H1 (cell line): ENCODE results near the gene KCNJ2. TPM values are rescaled to one million over a fixed set of nuclear protein-coding genes. Genes with fewer than 3 reads are reported as not detected.

Experiments
- CTCF ChIA-PET: fragments of 300-600 bp; sonication (Branson Sonifier 250); formaldehyde crosslinking; loops from one replicate; lab custom pipeline; 2021; ENCODE audit not compliant: partially characterized antibody; lab: Charles Lee
- POLR2A ChIA-PET: fragments of 300-600 bp; sonication (Branson Sonifier 250); formaldehyde crosslinking; loops from one replicate; lab custom pipeline; 2021; ENCODE audit warnings: inconsistent platforms; ENCODE audit not compliant: partially characterized antibody; lab: Charles Lee
- DNase-seq, 2 experiments: peaks; one replicate each; pipeline versions ENCODE4 v3.0.0 to v3.0.0-alpha.2; 2010 to 2022; ENCODE audit warnings: low spot score in 2 of 2, low read depth in 1 of 2, mixed read lengths in 1 of 2
- FAIRE-seq: peaks from 2 replicates; lab custom pipeline; 2011; peaks lifted over from hg19 to GRCh38; lab: Jason Lieb, UNC
- H2AFZ ChIP-seq: 2 replicates; pipeline ENCODE4 v1.8.1; 2012; ENCODE audit warnings: low read length, inconsistent platforms
- H2AK5ac ChIP-seq: 2 replicates; pipeline ENCODE4 v1.6.1; 2013; ENCODE audit warnings: low read depth, low read length
- H2BK120ac ChIP-seq: replicated peaks from 2 replicates; pipeline ENCODE3; 2013; ENCODE audit warnings: low read depth, low read length, inconsistent platforms
- H2BK12ac ChIP-seq: 2 replicates; pipeline ENCODE4 v1.6.1; 2013; ENCODE audit warnings: low read depth, low read length
- H2BK15ac ChIP-seq: 2 replicates; pipeline ENCODE4 v1.6.1; 2013; ENCODE audit warnings: low read length
- H2BK20ac ChIP-seq: 2 replicates; pipeline ENCODE4 v1.6.1; 2013; ENCODE audit warnings: low read length
- H2BK5ac ChIP-seq: 2 replicates; pipeline ENCODE4 v1.6.1; 2013; ENCODE audit warnings: low read depth, low read length
- H3K14ac ChIP-seq: 2 replicates; pipeline ENCODE4 v1.6.1; 2013; ENCODE audit warnings: inconsistent platforms; ENCODE audit not compliant: insufficient read length
- H3K18ac ChIP-seq: 2 replicates; pipeline ENCODE4 v1.6.1; 2013; ENCODE audit warnings: low read length; ENCODE audit errors: extremely low read depth
- H3K23ac ChIP-seq: 2 replicates; pipeline ENCODE4 v1.6.1; 2013; ENCODE audit warnings: inconsistent platforms; ENCODE audit not compliant: insufficient read length
- H3K23me2 ChIP-seq: 2 replicates; pipeline ENCODE4 v1.6.1; 2013; ENCODE audit warnings: low read depth, low read length
- H3K27ac ChIP-seq: 2 replicates; pipeline ENCODE4 v1.6.1; 2011; ENCODE audit warnings: low read depth, low read length, inconsistent platforms
- H3K27me3 ChIP-seq, 4 experiments: replicated peaks in 1 of 4; 1 replicate in 1 of 4; 2 replicates in 3 of 4; pipeline versions ENCODE4 v1.6.1 to v1.8.1; 2011 to 2013; ENCODE audit warnings: low read length in 3 of 4, mild to moderate bottlenecking in 3 of 4, inconsistent platforms in 2 of 4, mixed read lengths in 2 of 4, moderate library complexity in 1 of 4; ENCODE audit not compliant: control insufficient read depth in 3 of 4, insufficient read depth in 3 of 4; ENCODE audit errors: extremely low read depth in 1 of 4
- H3K36me3 ChIP-seq, 4 experiments: 2 replicates each; pipeline versions ENCODE4 v1.6.1 to v1.8.1; 2011 to 2013; ENCODE audit warnings: mild to moderate bottlenecking in 4 of 4, low read length in 3 of 4, moderate library complexity in 2 of 4, control low read depth in 1 of 4, inconsistent platforms in 1 of 4; ENCODE audit not compliant: insufficient read depth in 4 of 4, control insufficient read depth in 2 of 4
- H3K4ac ChIP-seq: replicated peaks from 2 replicates; pipeline ENCODE3; 2013; ENCODE audit warnings: low read length, low read depth, mixed read lengths, inconsistent platforms; ENCODE audit not compliant: insufficient read length
- H3K4me1 ChIP-seq, 4 experiments: replicated peaks in 1 of 4; 1 replicate in 1 of 4; 2 replicates in 3 of 4; pipeline versions ENCODE4 v1.6.1 to v1.8.1; 2011 to 2013; ENCODE audit warnings: low read length in 3 of 4, inconsistent platforms in 2 of 4, mixed read lengths in 1 of 4; ENCODE audit not compliant: insufficient read depth in 4 of 4, control insufficient read depth in 3 of 4
- H3K4me2 ChIP-seq, 2 experiments: 2 replicates each; pipeline versions ENCODE4 v1.6.1 to v1.8.1; 2011 to 2013; ENCODE audit warnings: low read depth in 2 of 2, low read length in 2 of 2, control low read depth in 1 of 2, inconsistent platforms in 1 of 2, mild to moderate bottlenecking in 1 of 2; ENCODE audit not compliant: insufficient read depth in 1 of 2
- H3K4me3 ChIP-seq, 4 experiments: fragments of 200-600, 300-600 bp in 1 of 4; sonication (generic), shearing (Covaris generic), sonication (Bioruptor Twin) in 1 of 4; 2 replicates each; pipeline versions ENCODE4 v1.5.1 to v1.8.1; 2011 to 2016; ENCODE audit warnings: low read length in 4 of 4, low read depth in 3 of 4, control low read depth in 2 of 4, inconsistent platforms in 2 of 4, mild to moderate bottlenecking in 2 of 4, mixed read lengths in 1 of 4, moderate library complexity in 1 of 4; ENCODE audit not compliant: insufficient read depth in 2 of 4; ENCODE audit errors: extremely low read depth in 1 of 4
- H3K56ac ChIP-seq: replicated peaks from 2 replicates; pipeline ENCODE3; 2013; ENCODE audit warnings: low read depth, mild to moderate bottlenecking, mixed read lengths, low read length, inconsistent platforms; ENCODE audit not compliant: insufficient read length
- H3K79me1 ChIP-seq: 2 replicates; pipeline ENCODE4 v1.6.1; 2013; ENCODE audit warnings: low read depth, low read length, control low read depth
- H3K79me2 ChIP-seq, 2 experiments: 2 replicates each; pipeline versions ENCODE4 v1.6.1 to v1.8.1; 2012 to 2013; ENCODE audit warnings: low read length in 2 of 2, mild to moderate bottlenecking in 2 of 2, inconsistent platforms in 1 of 2; ENCODE audit not compliant: insufficient read depth in 2 of 2, control insufficient read depth in 1 of 2
- H3K9ac ChIP-seq, 4 experiments: replicated peaks in 1 of 4; 1 replicate in 1 of 4; 2 replicates in 3 of 4; pipeline versions ENCODE4 v1.6.1 to v1.8.1; 2011 to 2013; ENCODE audit warnings: low read depth in 3 of 4, low read length in 3 of 4, control low read depth in 2 of 4, mild to moderate bottlenecking in 2 of 4, moderate library complexity in 2 of 4, inconsistent platforms in 1 of 4; ENCODE audit errors: extremely low read depth in 1 of 4
- H3K9me3 ChIP-seq, 2 experiments: 2 replicates each; pipeline versions ENCODE4 v1.6.1 to v1.8.1; 2012 to 2013; ENCODE audit warnings: mild to moderate bottlenecking in 2 of 2, moderate library complexity in 2 of 2, control low read depth in 1 of 2, inconsistent platforms in 1 of 2, low read depth in 1 of 2, low read length in 1 of 2, mixed read lengths in 1 of 2; ENCODE audit not compliant: insufficient read depth in 2 of 2
- H4K20me1 ChIP-seq, 2 experiments: replicated peaks in 1 of 2; 2 replicates each; pipeline versions ENCODE3 to v1.8.1; 2011 to 2013; ENCODE audit warnings: inconsistent platforms in 2 of 2, low read length in 2 of 2, mild to moderate bottlenecking in 1 of 2; ENCODE audit not compliant: insufficient read depth in 2 of 2, control insufficient read depth in 1 of 2
- H4K5ac ChIP-seq: 2 replicates; pipeline ENCODE4 v1.6.1; 2013; ENCODE audit warnings: low read length, low read depth, mixed read lengths, inconsistent platforms; ENCODE audit not compliant: insufficient read length
- H4K8ac ChIP-seq: 2 replicates; pipeline ENCODE4 v1.8.0; 2013; ENCODE audit warnings: mild to moderate bottlenecking, moderate library complexity, low read length, inconsistent platforms; ENCODE audit not compliant: insufficient read depth; ENCODE audit errors: extremely low read depth
- H4K91ac ChIP-seq: replicated peaks from 2 replicates; pipeline ENCODE3; 2013; ENCODE audit warnings: low read length, mixed read lengths, inconsistent platforms; ENCODE audit not compliant: insufficient read length
- ATF2 ChIP-seq: IDR thresholded peaks from 2 replicates; pipeline ENCODE4 v1.6.1; 2012; ENCODE audit warnings: low read length, inconsistent platforms
- ATF3 ChIP-seq: IDR thresholded peaks from 2 replicates; pipeline ENCODE4 v1.6.1; 2011; ENCODE audit warnings: low read depth, mild to moderate bottlenecking, low read length; ENCODE audit not compliant: insufficient read depth
- BCL11A ChIP-seq, 2 experiments: IDR thresholded peaks; one replicate each; pipeline ENCODE4 v1.6.1; 2011; ENCODE audit warnings: low read depth in 2 of 2, low read length in 2 of 2, mild to moderate bottlenecking in 2 of 2
- CHD1 ChIP-seq: IDR thresholded peaks from 2 replicates; pipeline ENCODE4 v1.6.1; 2012; ENCODE audit warnings: low read depth, low read length, improper control_type of control experiment
- JUND ChIP-seq: IDR thresholded peaks from 2 replicates; pipeline ENCODE4 v1.6.1; 2011; ENCODE audit warnings: mild to moderate bottlenecking, improper control_type of control experiment, low read length
- KDM5A ChIP-seq: fragments of 200-600 bp; IDR thresholded peaks from 2 replicates; pipeline ENCODE4 v1.7.1; 2012; ENCODE audit warnings: mild to moderate bottlenecking, low read length, inconsistent platforms, mixed read lengths
- NRF1 ChIP-seq: IDR thresholded peaks from 2 replicates; pipeline ENCODE4 v1.6.1; 2011; ENCODE audit warnings: mild to moderate bottlenecking, low read depth, low read length, improper control_type of control experiment
- RXRA ChIP-seq: IDR thresholded peaks from 2 replicates; pipeline ENCODE4 v1.6.1; 2011; ENCODE audit warnings: low read depth, mild to moderate bottlenecking, low read length, moderate library complexity; ENCODE audit not compliant: insufficient read depth
- SIN3A ChIP-seq, 2 experiments: IDR thresholded peaks in 1 of 2; conservative IDR thresholded peaks in 1 of 2; 2 replicates each; pipeline ENCODE4 v1.6.1; 2011 to 2012; ENCODE audit warnings: low read length in 2 of 2, improper control_type of control experiment in 1 of 2, low read depth in 1 of 2, mild to moderate bottlenecking in 1 of 2
- SIX5 ChIP-seq: IDR thresholded peaks from 2 replicates; pipeline ENCODE4 v1.6.1; 2011; ENCODE audit warnings: mild to moderate bottlenecking, low read depth, low read length
- SUZ12 ChIP-seq: fragments of 200-600 bp; sonication (generic); IDR thresholded peaks from 2 replicates; pipeline ENCODE4 v1.6.1; 2012; ENCODE audit warnings: mild to moderate bottlenecking, inconsistent platforms, low read length, moderate library complexity, mixed read lengths
- TAF7 ChIP-seq: optimal IDR thresholded peaks from 2 replicates; pipeline ENCODE3; 2011; ENCODE audit warnings: low read depth, mild to moderate bottlenecking, inconsistent platforms, low read length, moderate library complexity, borderline replicate concordance
- WGBS, 2 experiments: shearing (Covaris generic) in 1 of 2; methylation state at CpG; one replicate each; pipeline versions ENCODE4 v1.1.6 to v1.1.7; 2013 to 2015; ENCODE audit warnings: low lambda C conversion rate in 2 of 2, mixed read lengths in 2 of 2, inconsistent platforms in 1 of 2, low coverage in 1 of 2, missing lambda C conversion rate in 1 of 2; ENCODE audit not compliant: insufficient replicate concordance in 2 of 2, insufficient coverage in 1 of 2, insufficient read length in 1 of 2; ENCODE audit errors: extremely low coverage in 1 of 2, missing lambda C conversion rate in 1 of 2; 5-methylcytosine and 5-hydroxymethylcytosine counted together
- polyA plus RNA-seq, 7 experiments: library from polyadenylated mRNA; depleted of rRNA in 3 of 7; stranded (reverse) in 5 of 7; unstranded in 2 of 7; fragments of >200 nt in 5 of 7; fragments of 200-250 nt in 2 of 7; gene quantifications; 1 replicate in 5 of 7; 2 replicates in 1 of 7; 4 replicates in 1 of 7; pipeline versions ENCODE4 v1.2.1 to v1.2.3, GENCODE V29; 2011 to 2013; ENCODE audit warnings: missing spikeins in 2 of 7, mixed read lengths in 2 of 7
- total RNA-seq: library from RNA; stranded (reverse); fragmentation: NEBNext Ultra II Directional; extraction: Animal tissue kit (Norgen Biotek cat#: 25700); gene quantifications from 2 replicates; pipeline ENCODE4 v1.2.1, GENCODE V29; 2021

KCNJ2 gene
- total and polyA plus RNA-seq, 2 of the 8 experiments (the other 6 are each of a cell fraction or from before 2014, with no cell fraction given) = 0.23 to 0.76 TPM

GRCh38 chr17:70172923-70173322 is 3.6 kb downstream of the KCNJ2 start:
- Histone ChIP-seq H2BK12ac (no peak overlapping the region), H3K4me3 (no peak overlapping the region), H4K5ac (no peak overlapping the region), H3K9me3 (no peaks in the 10 kb centered on the region), H3K9ac (no peak overlapping the region), H3K79me1 (no peaks in the 10 kb centered on the region), H2BK5ac (no peak overlapping the region), H3K4me1 (no peaks in the 10 kb centered on the region; a peak in 2 of 7 replicates), H4K91ac (no peak overlapping the region), H2BK120ac (no peak overlapping the region), H4K8ac (no peak overlapping the region), H3K18ac (no peak overlapping the region), H2BK20ac (no peak overlapping the region), H3K36me3 (no peaks in the 10 kb centered on the region), H2AK5ac (no peak overlapping the region), H3K27ac (no peak overlapping the region), H3K79me2 (no peaks in the 10 kb centered on the region), H4K20me1 (no peaks in the 10 kb centered on the region), H2AFZ (no peak overlapping the region), H3K56ac (no peak overlapping the region), H3K27me3 (peaks cover 0 to 28% (median 13%) of the 10 kb centered on the region in 4 experiments; a peak in 5 of 7 replicates), H3K14ac (no peak overlapping the region), H2BK15ac (no peak overlapping the region), H3K4ac (no peak overlapping the region), H3K23ac (no peak overlapping the region), H3K23me2 (peaks cover 15% of the 10 kb centered on the region), H3K4me2 (no peak overlapping the region)
- WGBS, 2 experiments = 82% methylated on average over 2 of the region's 2 CpGs; no CpG with 5 or more reads in 1 of the 2 experiments
- no peak for FAIRE-seq
- no peak for DNase-seq
- ChIA-PET POLR2A (no interaction called here), CTCF (no interaction called here)
- TF ChIP-seq ATF2 = no peak
- no peak for TF ChIP-seq BCL11A (IDR thresholded peaks at IDR 0.05; ENCODE audit: low read depth in 2 of 2, low read length in 2 of 2)
- TF ChIP-seq TAF7 = no peak
- TF ChIP-seq SIN3A (conservative IDR thresholded peaks at IDR 0.05 in 1 of 2, IDR thresholded peaks at IDR 0.05 in 1 of 2; ENCODE audit: low read depth in 1 of 2, low read length in 2 of 2) = no peak
- TF ChIP-seq SIX5 = no peak
- no peak for TF ChIP-seq RXRA
- no peak for TF ChIP-seq SUZ12
- TF ChIP-seq JUND = no peak
- no peak for TF ChIP-seq ATF3
- TF ChIP-seq NRF1 = no peak
- no peak for TF ChIP-seq CHD1
- no peak for TF ChIP-seq KDM5A
